Keratinocyte (primary cell): Measurements from ENCODE around the gene TMEM52. TPM values are rescaled to one million over a fixed set of nuclear protein-coding genes. Genes with fewer than 3 reads are reported as not detected.

Source experiments
- DNase-seq: peaks from one replicate; pipeline ENCODE4 v3.0.0-alpha.2; 2011; ENCODE audit warnings: low read depth, missing footprints, low spot score
- FAIRE-seq: peaks from 2 replicates; lab custom pipeline; 2011; peaks lifted over from hg19 to GRCh38; lab: Jason Lieb, UNC
- H2AFZ ChIP-seq: 2 replicates; pipeline ENCODE4 v1.6.0; 2012; ENCODE audit warnings: low read length, control low read depth, inconsistent platforms; ENCODE audit not compliant: control insufficient read depth
- H3K27ac ChIP-seq: 2 replicates; pipeline ENCODE4 v1.5.1; 2011; ENCODE audit warnings: low read length; ENCODE audit not compliant: control insufficient read depth, insufficient read depth
- H3K27me3 ChIP-seq: 3 replicates; pipeline ENCODE4 v1.6.0; 2011; ENCODE audit warnings: low read length; ENCODE audit not compliant: control insufficient read depth, insufficient read depth; ENCODE audit errors: extremely low read depth
- H3K36me3 ChIP-seq, 2 experiments: 2 replicates in 1 of 2; 3 replicates in 1 of 2; pipeline ENCODE4 v1.5.1; 2011; ENCODE audit warnings: low read length in 2 of 2, mild to moderate bottlenecking in 1 of 2; ENCODE audit not compliant: control insufficient read depth in 2 of 2, insufficient read depth in 2 of 2; ENCODE audit errors: extremely low read depth in 1 of 2
- H3K4me1 ChIP-seq: 3 replicates; pipeline ENCODE4 v1.5.1; 2011; ENCODE audit warnings: low read length; ENCODE audit not compliant: control insufficient read depth, insufficient read depth; ENCODE audit errors: extremely low read depth
- H3K4me2 ChIP-seq: 3 replicates; pipeline ENCODE4 v1.6.0; 2011; ENCODE audit warnings: low read depth, low read length; ENCODE audit not compliant: control insufficient read depth, insufficient read depth; ENCODE audit errors: extremely low read depth
- H3K4me3 ChIP-seq, 3 experiments: fragments of 200-600 bp in 1 of 3; sonication (generic) in 1 of 3; 2 replicates in 2 of 3; 3 replicates in 1 of 3; pipeline ENCODE4 v1.5.1; 2011 to 2016; ENCODE audit warnings: low read length in 3 of 3, mild to moderate bottlenecking in 3 of 3, control low read depth in 2 of 3, inconsistent platforms in 1 of 3, low read depth in 1 of 3, mixed read lengths in 1 of 3, mixed run types in 1 of 3, moderate library complexity in 1 of 3; ENCODE audit not compliant: control insufficient read depth in 2 of 3, insufficient read depth in 2 of 3; ENCODE audit errors: extremely low read depth in 1 of 3
- H3K79me2 ChIP-seq: 2 replicates; pipeline ENCODE4 v1.6.0; 2012; ENCODE audit warnings: low read length; ENCODE audit not compliant: control insufficient read depth, insufficient read depth
- H3K9ac ChIP-seq: 3 replicates; pipeline ENCODE4 v1.6.0; 2011; ENCODE audit warnings: low read length; ENCODE audit not compliant: control insufficient read depth, insufficient read depth; ENCODE audit errors: extremely low read depth
- H3K9me1 ChIP-seq: 3 replicates; pipeline ENCODE4 v1.6.0; 2011; ENCODE audit warnings: low read length; ENCODE audit not compliant: control insufficient read depth, insufficient read depth; ENCODE audit errors: extremely low read depth
- H3K9me3 ChIP-seq: 2 replicates; pipeline ENCODE4 v1.5.1; 2012; ENCODE audit warnings: low read depth, low read length; ENCODE audit not compliant: control insufficient read depth
- H4K20me1 ChIP-seq: 3 replicates; pipeline ENCODE4 v1.6.0; 2011; ENCODE audit warnings: low read length; ENCODE audit not compliant: control insufficient read depth, insufficient read depth; ENCODE audit errors: extremely low read depth
- EZH2 ChIP-seq: IDR thresholded peaks from one replicate; pipeline ENCODE4 v1.6.1; 2012; ENCODE audit warnings: inconsistent platforms, mild to moderate bottlenecking, low read length, moderate library complexity
- dilution Hi-C: fragments of 300-500 bp; cut with MboI; formaldehyde crosslinking; loops from one replicate; pipeline ENCODE4 v1.7.0; 2020; ENCODE audit warnings: low sequenced_read_pairs; ENCODE audit not compliant: extremely low pct_ligation_motif_present
- polyA plus RNA-seq, 5 experiments: library from polyadenylated mRNA; depleted of rRNA in 3 of 5; stranded (reverse) in 3 of 5; stranded (forward) in 1 of 5; unstranded in 1 of 5; fragments of >200 nt; gene quantifications; 1 replicate in 1 of 5; 2 replicates in 3 of 5; 3 replicates in 1 of 5; pipeline versions ENCODE4 v1.2.1 to v1.2.3, GENCODE V29; 2011 to 2012; ENCODE audit warnings: missing spikeins in 2 of 5, low read depth in 1 of 5, low replicate concordance in 1 of 5
- TF ChIP-seq, protein P1 (sequence below), 3 experiments: IDR thresholded peaks in 1 of 3; conservative IDR thresholded peaks in 1 of 3; optimal IDR thresholded peaks in 1 of 3; 2 replicates in 2 of 3; 3 replicates in 1 of 3; pipeline versions ENCODE3 to v1.5.1; 2011; ENCODE audit warnings: low read length in 3 of 3, mild to moderate bottlenecking in 3 of 3, moderate library complexity in 2 of 3, control low read depth in 1 of 3, inconsistent platforms in 1 of 3; ENCODE audit not compliant: insufficient read depth in 2 of 3; ENCODE audit errors: extremely low read depth in 1 of 3

Gene TMEM52
- polyA plus RNA-seq, 1 donor (not counting 4 experiments of a cell fraction or from before 2014, with no cell fraction given), result 0.10 TPM

DNA sequence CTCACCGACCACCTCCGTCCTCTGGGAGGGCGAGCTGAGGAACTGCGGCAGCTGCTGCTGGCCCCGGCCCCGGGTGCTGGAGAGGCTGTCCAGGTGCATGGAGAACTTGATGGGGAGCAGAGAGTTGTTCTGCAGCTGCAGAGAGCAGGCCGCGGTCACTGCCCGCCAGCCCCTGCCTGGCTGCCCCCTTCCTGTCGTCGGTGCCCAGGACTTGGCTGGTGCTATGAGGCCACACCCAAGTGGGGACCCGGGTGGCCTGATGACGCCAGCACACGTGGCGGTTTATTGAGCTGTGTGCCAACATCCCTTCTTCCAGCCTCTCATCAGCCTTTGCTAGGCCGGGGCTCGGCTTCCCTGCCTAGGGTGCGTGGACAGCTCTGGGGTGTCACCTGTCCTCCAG, 5.3 kb upstream of the TMEM52 start:
- H3K4me1 ChIP-seq, result no peaks in the 10 kb centered on the region
- peaks cover 45% of the 10 kb centered on the region for H3K27me3 ChIP-seq
- FAIRE-seq (no peak), DNase-seq (no peak)
- no peaks in the 10 kb centered on the region for H3K9me1 ChIP-seq
- dilution Hi-C loops, result no loop called here
- no peak overlapping the region for H3K4me3 ChIP-seq
- no peaks in the 10 kb centered on the region for H3K79me2 ChIP-seq
- H3K9ac ChIP-seq, result no peak overlapping the region
- no peak overlapping the region for H3K27ac ChIP-seq
- H3K9me3 ChIP-seq, result no peaks in the 10 kb centered on the region
- no peaks in the 10 kb centered on the region for H3K36me3 ChIP-seq
- H4K20me1 ChIP-seq, result no peaks in the 10 kb centered on the region
- H3K4me2 ChIP-seq, result no peak overlapping the region
- TF ChIP-seq EZH2, result no peak
- TF ChIP-seq, protein P1, sequence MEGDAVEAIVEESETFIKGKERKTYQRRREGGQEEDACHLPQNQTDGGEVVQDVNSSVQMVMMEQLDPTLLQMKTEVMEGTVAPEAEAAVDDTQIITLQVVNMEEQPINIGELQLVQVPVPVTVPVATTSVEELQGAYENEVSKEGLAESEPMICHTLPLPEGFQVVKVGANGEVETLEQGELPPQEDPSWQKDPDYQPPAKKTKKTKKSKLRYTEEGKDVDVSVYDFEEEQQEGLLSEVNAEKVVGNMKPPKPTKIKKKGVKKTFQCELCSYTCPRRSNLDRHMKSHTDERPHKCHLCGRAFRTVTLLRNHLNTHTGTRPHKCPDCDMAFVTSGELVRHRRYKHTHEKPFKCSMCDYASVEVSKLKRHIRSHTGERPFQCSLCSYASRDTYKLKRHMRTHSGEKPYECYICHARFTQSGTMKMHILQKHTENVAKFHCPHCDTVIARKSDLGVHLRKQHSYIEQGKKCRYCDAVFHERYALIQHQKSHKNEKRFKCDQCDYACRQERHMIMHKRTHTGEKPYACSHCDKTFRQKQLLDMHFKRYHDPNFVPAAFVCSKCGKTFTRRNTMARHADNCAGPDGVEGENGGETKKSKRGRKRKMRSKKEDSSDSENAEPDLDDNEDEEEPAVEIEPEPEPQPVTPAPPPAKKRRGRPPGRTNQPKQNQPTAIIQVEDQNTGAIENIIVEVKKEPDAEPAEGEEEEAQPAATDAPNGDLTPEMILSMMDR (optimal IDR thresholded peaks at IDR 0.05 in 1 of 3, IDR thresholded peaks at IDR 0.05 in 1 of 3, conservative IDR thresholded peaks at IDR 0.05 in 1 of 3; ENCODE audit: extremely low read depth in 1 of 3, insufficient read depth in 2 of 3, low read length in 3 of 3), result no peak
- no peak overlapping the region for H2AFZ ChIP-seq

DNA sequence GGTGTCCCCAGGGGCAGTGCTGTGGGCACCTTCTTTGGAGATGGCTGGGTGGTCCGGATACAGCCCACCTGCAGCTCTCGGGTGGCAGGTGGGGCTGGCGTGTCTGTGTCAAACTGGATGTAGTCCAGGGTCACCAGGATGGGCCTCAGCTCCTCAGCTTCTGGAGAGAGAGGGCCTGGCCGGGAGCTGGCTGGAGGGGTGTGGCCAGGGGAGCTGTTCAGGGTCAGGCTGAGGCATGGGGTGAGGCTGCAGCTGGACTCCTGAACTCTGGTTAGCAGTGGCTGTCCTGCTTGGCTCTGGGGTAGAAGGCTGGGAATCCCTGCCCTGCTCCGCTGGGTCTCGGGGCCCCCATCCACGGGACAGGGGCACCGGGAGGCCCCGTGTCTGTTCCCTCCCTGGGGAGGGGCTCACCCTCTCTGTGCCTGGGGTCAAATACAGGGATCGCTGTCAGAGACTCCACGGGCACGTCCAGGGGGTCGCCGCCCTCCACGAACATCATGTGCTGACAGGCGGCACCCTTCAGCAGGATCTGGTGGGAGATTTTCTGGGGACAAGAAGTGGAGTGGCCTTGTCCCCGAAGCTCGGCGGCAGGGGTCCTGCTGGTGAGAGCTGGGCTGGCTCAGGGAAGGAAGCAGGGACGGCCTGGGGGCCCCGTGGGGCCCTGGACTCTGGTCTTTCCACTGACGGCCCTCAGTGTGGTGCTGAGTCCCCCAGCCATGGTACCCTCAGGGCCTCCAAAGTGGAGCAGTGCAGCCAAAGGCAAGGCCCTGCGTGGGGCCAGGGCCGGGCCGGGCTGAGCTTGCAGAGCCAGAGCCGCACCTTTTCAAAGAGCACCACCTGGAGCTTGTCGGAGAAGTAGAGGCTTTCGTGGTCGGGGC, 4.1 kb upstream of the TMEM52 start:
- Histone ChIP-seq H3K27me3 (peaks cover 37% of the 10 kb centered on the region), H3K9me3 (no peaks in the 10 kb centered on the region), H3K4me2 (no peak overlapping the region), H3K4me1 (no peaks in the 10 kb centered on the region), H3K9me1 (no peaks in the 10 kb centered on the region), H3K27ac (no peak overlapping the region), H3K36me3 (no peaks in the 10 kb centered on the region), H2AFZ (no peak overlapping the region), H3K79me2 (no peaks in the 10 kb centered on the region), H3K9ac (no peak overlapping the region), H4K20me1 (no peaks in the 10 kb centered on the region), H3K4me3 (no peak overlapping the region)
- FAIRE-seq (no peak), DNase-seq (no peak)
- TF ChIP-seq, protein P1 (optimal IDR thresholded peaks at IDR 0.05 in 1 of 3, IDR thresholded peaks at IDR 0.05 in 1 of 3, conservative IDR thresholded peaks at IDR 0.05 in 1 of 3; ENCODE audit: extremely low read depth in 1 of 3, insufficient read depth in 2 of 3, low read length in 3 of 3), result no peak
- TF ChIP-seq EZH2, result no peak
- dilution Hi-C loops, result no loop called here
